ENCODE results near the gene GABRR3. TPM values are rescaled to one million over a fixed set of nuclear protein-coding genes. Genes with fewer than 3 reads are reported as not detected.

The GABRR3 gene
- total and polyA plus RNA-seq, 2 donors (not counting 1 experiment from before 2014, with no cell fraction given): not detected

- Histone ChIP-seq H3K9me3 (ENCODE audit: control insufficient read depth, insufficient read depth, low read depth, low read length) (no peaks in the 10 kb centered on the region), H3K9ac (ENCODE audit: insufficient read depth, low read length) (no peak overlapping the region), H3K27me3 (ENCODE audit: control insufficient read depth, insufficient read depth, low read length) (peaks cover 3% of the 10 kb centered on the region), H3K4me3 (replicated peaks in 1 of 4; ENCODE audit: control extremely low read depth in 1 of 4, insufficient read depth in 1 of 4, low read depth in 3 of 4, low read length in 4 of 4) (no peak overlapping the region), H3K36me3 (ENCODE audit: control insufficient read depth, insufficient read depth, low read length) (no peaks in the 10 kb centered on the region), H2AFZ (ENCODE audit: low read length) (no peak overlapping the region), H3K27ac (ENCODE audit: insufficient read depth, low read length) (no peak overlapping the region), H3K4me1 (ENCODE audit: control insufficient read depth, extremely low read depth, insufficient read depth, low read length) (no peaks in the 10 kb centered on the region), H3K4me2 (ENCODE audit: extremely low read depth, insufficient read depth, low read length) (no peak overlapping the region), H4K20me1 (ENCODE audit: control insufficient read depth, extremely low read depth, insufficient read depth, low read length) (no peaks in the 10 kb centered on the region), H3K79me2 (ENCODE audit: control insufficient read depth, insufficient read depth, low read length) (no peaks in the 10 kb centered on the region)
- TF ChIP-seq CTCF (conservative IDR thresholded peaks at IDR 0.05 in 1 of 2, IDR thresholded peaks at IDR 0.05 in 1 of 2; ENCODE audit: low read depth in 1 of 2, low read length in 2 of 2): no peak
- TF ChIP-seq EZH2 (IDR thresholded peaks at IDR 0.05; ENCODE audit: low read length, missing control alignments): no peak
- DNase-seq (ENCODE audit: low read depth in 2 of 2): no peak
Observed at GRCh38 chr3:97990624-97991292, 44.4 kb downstream of the GABRR3 start.

DNA sequence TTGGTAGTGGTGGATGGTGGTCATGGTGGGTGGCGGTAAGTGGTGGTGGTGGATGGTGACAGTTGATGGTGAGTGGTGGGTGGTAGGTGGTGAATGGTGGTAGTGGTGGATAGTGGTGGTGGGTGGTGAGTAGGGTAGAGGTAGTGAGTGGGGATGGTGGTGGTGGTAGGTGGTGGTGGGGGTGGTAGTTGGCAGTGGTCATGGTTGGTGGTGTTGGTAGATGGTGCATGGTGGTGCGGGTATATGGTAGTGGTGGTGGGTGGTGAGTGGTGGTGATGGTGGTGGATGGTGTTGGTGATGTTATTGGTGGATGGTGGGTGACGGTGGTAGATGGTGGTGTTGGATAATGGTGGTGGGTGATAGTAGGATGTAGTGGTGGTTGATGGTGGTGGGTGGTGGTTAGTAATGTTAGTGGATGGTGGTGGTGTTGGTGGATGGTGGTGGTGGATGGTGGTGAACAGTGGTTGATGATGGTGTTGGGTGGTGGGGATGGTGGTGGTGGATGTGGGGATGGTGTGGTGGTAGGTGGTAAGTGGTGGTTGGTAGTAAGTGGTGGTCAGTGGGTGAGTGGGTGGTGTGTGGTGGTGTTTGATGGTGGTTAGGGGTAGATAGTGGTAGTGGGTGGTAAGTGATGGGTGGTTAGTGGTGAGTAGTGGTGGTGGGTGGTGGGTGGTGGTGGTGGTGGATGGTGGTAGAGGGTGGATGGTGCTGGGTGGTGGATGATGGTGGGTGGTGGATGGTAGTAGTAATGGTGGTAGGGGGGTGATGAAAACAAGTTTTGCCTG is 46.1 kb downstream of the GABRR3 start:
- no peak overlapping the region for H3K9ac ChIP-seq (ENCODE audit: insufficient read depth, low read length)
- TF ChIP-seq CTCF (conservative IDR thresholded peaks at IDR 0.05 in 1 of 2, IDR thresholded peaks at IDR 0.05 in 1 of 2; ENCODE audit: low read depth in 1 of 2, low read length in 2 of 2) (no peak), EZH2 (IDR thresholded peaks at IDR 0.05; ENCODE audit: low read length, missing control alignments) (no peak)

GRCh38 chr3:97987306-97987705 is 47.8 kb downstream of the GABRR3 start:
- Histone ChIP-seq H3K4me3 (replicated peaks in 1 of 4; ENCODE audit: control extremely low read depth in 1 of 4, insufficient read depth in 1 of 4, low read depth in 3 of 4, low read length in 4 of 4) (no peak overlapping the region), H4K20me1 (ENCODE audit: control insufficient read depth, extremely low read depth, insufficient read depth, low read length) (no peaks in the 10 kb centered on the region), H2AFZ (ENCODE audit: low read length) (no peak overlapping the region), H3K79me2 (ENCODE audit: control insufficient read depth, insufficient read depth, low read length) (no peaks in the 10 kb centered on the region), H3K27me3 (ENCODE audit: control insufficient read depth, insufficient read depth, low read length) (no peaks in the 10 kb centered on the region), H3K36me3 (ENCODE audit: control insufficient read depth, insufficient read depth, low read length) (no peaks in the 10 kb centered on the region), H3K4me2 (ENCODE audit: extremely low read depth, insufficient read depth, low read length) (no peak overlapping the region), H3K9me3 (ENCODE audit: control insufficient read depth, insufficient read depth, low read depth, low read length) (no peaks in the 10 kb centered on the region), H3K27ac (ENCODE audit: insufficient read depth, low read length) (no peak overlapping the region), H3K9ac (ENCODE audit: insufficient read depth, low read length) (no peak overlapping the region), H3K4me1 (ENCODE audit: control insufficient read depth, extremely low read depth, insufficient read depth, low read length) (no peaks in the 10 kb centered on the region)
- TF ChIP-seq EZH2 (IDR thresholded peaks at IDR 0.05; ENCODE audit: low read length, missing control alignments): no peak
- no peak for TF ChIP-seq CTCF (conservative IDR thresholded peaks at IDR 0.05 in 1 of 2, IDR thresholded peaks at IDR 0.05 in 1 of 2; ENCODE audit: low read depth in 1 of 2, low read length in 2 of 2)
- DNase-seq (ENCODE audit: low read depth in 2 of 2): no peak

More for the DNA sequence above, 46.1 kb downstream of the GABRR3 start:
- H3K4me1 ChIP-seq (ENCODE audit: control insufficient read depth, extremely low read depth, insufficient read depth, low read length): no peaks in the 10 kb centered on the region
- H3K4me2 ChIP-seq (ENCODE audit: extremely low read depth, insufficient read depth, low read length): no peak overlapping the region
- H3K79me2 ChIP-seq (ENCODE audit: control insufficient read depth, insufficient read depth, low read length): no peaks in the 10 kb centered on the region
- H3K4me3 ChIP-seq (replicated peaks in 1 of 4; ENCODE audit: control extremely low read depth in 1 of 4, insufficient read depth in 1 of 4, low read depth in 3 of 4, low read length in 4 of 4): no peak overlapping the region
- peaks cover 3% of the 10 kb centered on the region for H3K27me3 ChIP-seq (ENCODE audit: control insufficient read depth, insufficient read depth, low read length)
- H2AFZ ChIP-seq (ENCODE audit: low read length): no peak overlapping the region
- H3K36me3 ChIP-seq (ENCODE audit: control insufficient read depth, insufficient read depth, low read length): no peaks in the 10 kb centered on the region
- H3K9me3 ChIP-seq (ENCODE audit: control insufficient read depth, insufficient read depth, low read depth, low read length): no peaks in the 10 kb centered on the region
- H3K27ac ChIP-seq (ENCODE audit: insufficient read depth, low read length): no peak overlapping the region
- H4K20me1 ChIP-seq (ENCODE audit: control insufficient read depth, extremely low read depth, insufficient read depth, low read length): no peaks in the 10 kb centered on the region
- no peak for DNase-seq (ENCODE audit: low read depth in 2 of 2)
